ENCODE measurements around the gene VPS29. TPM values are rescaled to one million over a fixed set of nuclear protein-coding genes. Genes with fewer than 3 reads are reported as not detected.
"Not testable (repeated sequence)": the region's sequence is repeated elsewhere in the genome, so short reads cannot be mapped to it uniquely, and the experiment has no call there.

VPS29 gene
- total RNA-seq, 1 donor from 2014 or later = 107 TPM

DNA sequence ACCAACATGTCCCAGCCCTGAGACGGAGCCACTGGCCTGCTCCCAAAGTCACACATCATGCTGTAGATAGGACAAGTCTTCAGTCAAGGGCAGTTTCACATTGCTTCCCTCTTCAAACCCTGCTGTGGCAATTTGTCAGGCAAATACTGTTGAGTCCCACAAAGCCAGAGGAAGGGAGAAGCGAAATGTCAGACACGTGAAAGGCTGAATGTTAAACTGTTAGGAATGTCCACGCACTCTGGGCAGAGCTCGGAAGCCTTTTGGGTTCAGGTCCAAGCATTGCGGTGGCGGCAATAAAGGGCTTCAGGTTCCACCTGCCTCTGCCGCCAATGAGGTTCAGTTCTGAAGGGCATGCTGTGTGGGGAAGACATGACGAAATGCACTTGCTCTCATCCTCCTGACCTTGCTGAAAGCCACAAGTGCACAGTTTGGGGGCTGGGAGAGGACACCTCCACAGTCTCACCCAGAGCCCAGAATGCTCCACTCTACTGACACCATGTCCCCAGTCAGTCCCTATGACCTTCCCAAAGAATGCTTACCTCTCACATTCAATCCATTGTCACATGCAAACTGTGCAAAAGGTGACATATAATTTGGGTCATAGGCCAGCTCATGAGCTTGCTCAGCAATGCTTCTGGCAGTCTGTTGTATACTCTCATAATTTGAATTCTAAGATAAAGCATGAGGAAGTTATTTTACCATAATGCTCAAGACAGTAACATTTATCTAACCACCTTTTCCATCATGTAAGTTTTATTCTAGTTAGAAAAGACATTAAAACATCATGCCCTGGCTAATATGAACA, 35.9 kb upstream of the VPS29 start:
- Mint-ChIP-seq H3K36me3 (ENCODE audit: low read depth) (peaks cover 70% of the 10 kb centered on the region), H3K9me3 (no peaks in the 10 kb centered on the region), H3K4me1 (ENCODE audit: low read depth) (peaks cover 21% of the 10 kb centered on the region), H3K4me3 (ENCODE audit: low read depth) (no peak overlapping the region), H3K27me3 (ENCODE audit: low read depth) (no peaks in the 10 kb centered on the region), H3K27ac (no peak overlapping the region)
- DNase-seq (ENCODE audit: low spot score) = no peak
- intact Hi-C loops (cut with micrococcal nuclease) = no loop called here

DNA sequence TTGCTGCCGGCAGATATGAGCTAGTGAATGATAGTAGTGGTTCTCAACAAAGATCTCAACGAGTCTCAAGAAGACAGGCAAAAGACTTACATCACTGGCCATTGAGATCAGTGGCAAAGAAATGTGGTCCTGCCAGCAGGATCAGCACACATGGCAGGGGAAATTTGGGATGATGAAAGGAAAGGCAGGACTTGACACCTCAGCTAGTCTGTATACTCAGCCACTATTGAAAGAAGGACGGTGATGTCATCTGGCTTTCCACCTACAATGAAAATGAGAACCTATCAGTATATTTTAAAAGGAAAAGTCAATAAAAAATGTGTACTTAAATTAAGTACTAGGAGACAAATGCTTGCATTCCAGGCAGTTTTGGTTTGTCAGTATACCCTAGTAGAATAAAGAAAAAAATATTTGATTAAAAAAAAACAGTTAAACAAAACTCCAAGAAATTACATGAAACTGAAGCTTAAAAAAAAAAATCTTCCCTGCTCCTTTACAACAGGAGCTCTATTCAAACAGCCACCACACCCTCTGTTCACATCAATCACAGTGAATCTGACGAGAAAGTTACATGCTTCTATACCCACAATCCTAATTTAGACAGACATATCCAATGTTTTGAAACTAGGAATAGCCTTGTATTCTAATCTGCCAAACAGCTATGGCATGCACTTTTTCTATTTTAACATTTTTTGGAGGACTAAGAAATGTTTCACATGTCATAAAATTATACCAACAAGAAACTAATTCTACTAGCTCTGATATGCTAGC, 35.1 kb upstream of the VPS29 start:
- Mint-ChIP-seq H3K27ac (no peak overlapping the region), H3K36me3 (ENCODE audit: low read depth) (peaks cover 64% of the 10 kb centered on the region), H3K4me1 (ENCODE audit: low read depth) (peaks cover 24% of the 10 kb centered on the region), H3K9me3 (no peaks in the 10 kb centered on the region), H3K4me3 (ENCODE audit: low read depth) (no peak overlapping the region), H3K27me3 (ENCODE audit: low read depth) (no peaks in the 10 kb centered on the region)
- DNase-seq (ENCODE audit: low spot score) = no peak
- intact Hi-C loops (cut with micrococcal nuclease) = no loop called here

DNA sequence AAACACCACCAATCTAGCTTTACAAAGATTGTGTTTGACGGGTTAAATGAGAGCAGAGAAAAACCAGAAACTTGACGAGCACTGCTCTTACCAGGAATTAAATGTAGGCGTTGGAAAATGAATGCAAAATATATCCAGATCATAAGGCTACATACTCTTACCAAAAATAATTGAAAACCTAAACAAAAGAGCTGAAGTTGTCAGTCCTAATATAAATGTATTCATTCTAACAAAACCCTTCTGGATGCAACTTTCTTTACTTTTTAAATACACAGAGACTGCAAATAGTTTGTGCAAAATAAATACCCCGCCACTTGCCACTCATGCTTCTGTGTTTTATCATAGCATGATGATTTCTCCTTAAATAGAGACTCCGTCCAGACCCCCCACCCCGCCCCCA, 32.9 kb upstream of the VPS29 start:
- Mint-ChIP-seq H3K9me3 (no peaks in the 10 kb centered on the region), H3K4me1 (ENCODE audit: low read depth) (peaks cover 30% of the 10 kb centered on the region), H3K27me3 (ENCODE audit: low read depth) (no peaks in the 10 kb centered on the region), H3K36me3 (ENCODE audit: low read depth) (peaks cover 70% of the 10 kb centered on the region), H3K4me3 (ENCODE audit: low read depth) (no peak overlapping the region), H3K27ac (no peak overlapping the region)
- no peak for DNase-seq (ENCODE audit: low spot score)
- intact Hi-C loops (cut with micrococcal nuclease) = no loop called here

DNA sequence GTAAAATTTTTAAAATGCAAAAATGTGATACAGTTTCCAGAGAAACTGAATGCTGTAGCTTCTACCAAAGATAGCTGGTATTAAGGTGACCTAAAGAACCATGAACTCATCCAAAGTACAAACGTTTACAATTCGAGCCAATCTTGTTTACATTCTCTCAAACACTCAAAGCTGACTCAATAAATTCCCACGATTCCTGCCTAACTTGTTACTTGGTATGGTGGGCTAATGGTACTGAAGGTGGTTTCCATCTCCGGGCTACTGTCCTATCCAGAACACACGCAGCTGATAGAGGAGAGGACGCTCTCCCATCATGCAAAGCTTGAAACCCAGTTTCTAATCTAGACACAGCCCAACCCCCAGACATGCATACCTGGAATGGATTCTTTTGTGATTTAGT, 31.7 kb upstream of the VPS29 start:
- no peak overlapping the region for H3K27ac Mint-ChIP-seq
- DNase-seq (ENCODE audit: low spot score) = no peak
- no peaks in the 10 kb centered on the region for H3K27me3 Mint-ChIP-seq (ENCODE audit: low read depth)
- H3K36me3 Mint-ChIP-seq (ENCODE audit: low read depth) = peaks cover 67% of the 10 kb centered on the region
- no peaks in the 10 kb centered on the region for H3K9me3 Mint-ChIP-seq
- H3K4me3 Mint-ChIP-seq (ENCODE audit: low read depth) = no peak overlapping the region
- intact Hi-C loops (cut with micrococcal nuclease) = no loop called here
- peaks cover 30% of the 10 kb centered on the region for H3K4me1 Mint-ChIP-seq (ENCODE audit: low read depth)

DNA sequence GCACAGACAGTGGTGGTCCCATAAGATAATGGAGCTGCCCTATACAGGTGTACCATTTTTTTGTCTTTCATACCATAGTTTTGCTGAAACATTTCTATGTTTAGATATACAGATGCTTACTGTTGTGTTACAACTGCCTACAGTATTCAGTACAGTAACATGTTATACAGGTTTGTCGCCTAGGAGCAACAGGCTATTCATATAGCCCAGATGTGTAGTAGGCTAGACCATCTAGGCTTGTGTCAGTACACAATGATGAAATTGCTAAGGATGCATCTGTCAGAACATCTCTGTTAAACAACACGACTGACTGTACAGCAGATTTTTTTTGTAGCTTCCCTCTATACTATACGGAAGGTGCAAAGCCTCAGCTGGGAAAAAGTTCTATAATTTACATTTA, 30.7 kb upstream of the VPS29 start:
- Mint-ChIP-seq H3K4me1 (ENCODE audit: low read depth) (peaks cover 27% of the 10 kb centered on the region), H3K27me3 (ENCODE audit: low read depth) (no peaks in the 10 kb centered on the region), H3K27ac (no peak overlapping the region), H3K4me3 (ENCODE audit: low read depth) (no peak overlapping the region), H3K9me3 (no peaks in the 10 kb centered on the region), H3K36me3 (ENCODE audit: low read depth) (peaks cover 63% of the 10 kb centered on the region)
- intact Hi-C loops (cut with micrococcal nuclease) = loop anchor here (1.0 kb wide), 1 partner anchor 11 kb away; no protein-coding TSS in a partner anchor
- DNase-seq (ENCODE audit: low spot score) = no peak

DNA sequence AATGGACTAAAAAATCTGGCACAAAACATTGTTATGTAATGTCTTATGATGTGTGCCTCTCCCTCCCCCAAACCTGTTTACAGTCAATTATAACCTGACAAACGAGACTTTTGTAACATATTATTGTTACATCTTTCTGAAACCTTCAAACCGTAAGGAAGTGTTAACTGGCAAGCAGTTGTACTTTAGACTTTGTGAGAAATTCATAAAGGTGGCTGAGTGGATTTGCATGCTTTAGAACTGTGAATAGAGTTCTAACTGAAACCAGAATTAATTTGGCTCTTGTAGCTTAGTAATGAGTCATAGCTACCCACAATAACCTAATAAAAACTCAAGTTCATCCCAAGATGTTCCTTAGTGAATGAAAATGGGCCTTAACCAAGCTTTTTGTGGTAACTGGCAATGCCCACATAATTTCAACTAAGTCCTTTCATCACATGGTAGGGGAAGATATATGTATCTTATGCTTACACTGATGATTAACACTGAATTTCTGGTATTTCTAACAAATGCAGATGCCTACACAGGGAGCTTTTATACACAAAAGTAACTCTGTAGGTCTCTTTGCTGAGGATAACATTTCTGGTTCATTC, 29.9 kb upstream of the VPS29 start:
- Mint-ChIP-seq H3K9me3 (no peaks in the 10 kb centered on the region), H3K27me3 (ENCODE audit: low read depth) (no peaks in the 10 kb centered on the region), H3K4me3 (ENCODE audit: low read depth) (no peak overlapping the region), H3K4me1 (ENCODE audit: low read depth) (peaks cover 27% of the 10 kb centered on the region), H3K27ac (peak overlapping the region; percentile 57), H3K36me3 (ENCODE audit: low read depth) (peaks cover 57% of the 10 kb centered on the region)
- DNase-seq (ENCODE audit: low spot score) = no peak
- intact Hi-C loops (cut with micrococcal nuclease) = loop anchor here (1.0 kb wide), 1 partner anchor 11 kb away; no protein-coding TSS in a partner anchor

DNA sequence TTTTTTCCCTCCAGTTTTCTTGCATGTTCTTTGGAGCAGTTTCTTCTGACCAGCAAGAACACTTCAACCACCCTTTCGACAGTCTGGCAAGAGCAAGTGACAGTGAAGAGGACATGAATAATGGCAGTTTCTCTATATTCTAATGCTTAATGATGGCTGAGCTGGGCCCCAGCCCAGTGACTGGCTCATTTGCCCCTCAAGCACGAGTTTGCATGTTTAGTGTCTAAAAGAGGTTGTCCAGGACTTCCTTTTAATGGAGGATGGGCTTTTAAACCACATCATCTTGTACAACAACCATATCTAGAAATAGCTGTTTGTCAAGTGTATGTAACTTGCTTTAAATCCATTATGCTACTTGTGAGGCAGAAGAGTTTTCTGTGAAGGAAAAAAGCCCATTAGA, 28.6 kb upstream of the VPS29 start:
- Mint-ChIP-seq H3K9me3 (no peaks in the 10 kb centered on the region), H3K27ac (no peak overlapping the region), H3K36me3 (ENCODE audit: low read depth) (peaks cover 50% of the 10 kb centered on the region), H3K27me3 (ENCODE audit: low read depth) (no peaks in the 10 kb centered on the region), H3K4me3 (ENCODE audit: low read depth) (no peak overlapping the region), H3K4me1 (ENCODE audit: low read depth) (peaks cover 27% of the 10 kb centered on the region)
- intact Hi-C loops (cut with micrococcal nuclease) = no loop called here
- DNase-seq (ENCODE audit: low spot score) = no peak

DNA sequence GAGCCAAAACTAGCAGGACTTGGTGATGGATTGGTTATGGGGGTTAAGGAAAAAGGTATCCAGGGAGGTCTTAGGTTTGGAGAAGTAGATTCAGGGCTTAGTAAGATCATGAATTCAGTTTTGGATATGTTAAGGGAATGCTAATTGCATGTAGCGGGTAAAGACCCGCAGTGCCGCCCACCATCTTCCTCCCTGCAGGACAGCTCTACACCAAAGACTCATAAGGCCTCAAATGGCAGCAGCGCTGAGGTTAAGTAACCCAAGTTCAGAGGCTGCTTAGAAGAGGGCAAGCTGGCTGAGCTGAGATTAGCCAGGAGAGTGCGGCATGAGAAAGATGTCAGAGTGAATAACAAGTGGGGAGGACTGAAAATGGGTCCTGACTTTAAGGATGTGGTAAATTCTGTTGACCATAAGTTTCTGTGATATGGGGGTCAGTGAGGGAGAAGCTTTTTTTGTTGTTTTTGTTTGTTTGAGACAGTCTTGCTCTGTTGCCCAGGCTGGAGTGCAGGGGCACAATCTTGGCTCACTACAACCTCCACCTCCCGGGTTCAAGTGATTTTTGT, 26.4 kb upstream of the VPS29 start:
- peaks cover 17% of the 10 kb centered on the region for H3K4me1 Mint-ChIP-seq (ENCODE audit: low read depth)
- H3K27ac Mint-ChIP-seq = no peak overlapping the region

DNA sequence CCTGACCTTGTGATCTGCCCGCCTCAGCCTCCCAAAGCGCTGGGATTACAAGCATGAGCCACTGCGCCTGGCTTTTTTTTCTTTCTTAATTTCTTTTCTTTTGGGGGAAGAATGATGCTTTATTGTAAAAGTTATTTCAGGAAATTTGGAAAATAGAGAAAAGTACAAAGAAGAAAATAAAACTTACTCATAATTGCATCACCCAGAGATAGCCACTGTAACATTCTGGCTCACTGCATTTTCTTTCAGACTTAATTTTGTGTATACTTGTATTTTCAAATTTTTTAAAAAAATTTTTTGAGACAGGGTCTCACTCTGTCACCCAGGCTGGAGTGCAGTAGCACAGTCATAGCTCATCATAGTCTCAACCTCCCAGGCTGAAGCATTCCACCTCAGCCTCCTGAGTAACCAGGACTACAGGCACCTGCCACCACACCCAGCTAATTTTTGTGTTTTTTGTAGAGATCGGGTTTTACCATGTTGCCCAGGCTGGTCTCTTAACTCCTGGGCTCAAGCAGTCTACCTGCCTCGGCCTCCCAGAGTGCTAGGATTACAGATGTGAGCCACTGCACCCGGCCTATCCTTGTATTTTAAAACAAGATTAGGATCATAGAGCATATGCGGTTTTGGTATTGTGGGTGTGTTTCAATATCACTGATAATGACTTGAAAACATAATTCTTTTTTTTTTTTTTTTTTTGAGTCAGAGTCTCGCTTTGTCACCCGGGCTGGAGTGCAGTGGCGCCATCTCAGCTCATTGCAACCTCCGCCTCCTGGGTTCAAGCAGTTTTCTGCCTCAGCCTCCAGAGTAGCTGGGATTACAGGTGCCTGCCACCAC, 19.2 kb upstream of the VPS29 start:
- peak overlapping the region; percentile 33 for H3K27ac Mint-ChIP-seq
- not testable (repeated sequence) for H3K9me3 Mint-ChIP-seq; H3K4me3 Mint-ChIP-seq (ENCODE audit: low read depth); H3K36me3 Mint-ChIP-seq (ENCODE audit: low read depth); H3K27me3 Mint-ChIP-seq (ENCODE audit: low read depth); DNase-seq (ENCODE audit: low spot score)
- intact Hi-C loops (cut with micrococcal nuclease) = loop anchor here (1.0 to 2.0 kb wide), 2 partner anchors 11 to 62 kb away; partner anchors contain the start of gene PPTC7
- H3K4me1 Mint-ChIP-seq (ENCODE audit: low read depth) = peaks cover 19% of the 10 kb centered on the region

More for the DNA sequence above, 26.4 kb upstream of the VPS29 start:
- no peak overlapping the region for H3K4me3 Mint-ChIP-seq (ENCODE audit: low read depth)
- intact Hi-C loops (cut with micrococcal nuclease) = no loop called here
- no peaks in the 10 kb centered on the region for H3K27me3 Mint-ChIP-seq (ENCODE audit: low read depth)
- DNase-seq (ENCODE audit: low spot score) = no peak
- no peaks in the 10 kb centered on the region for H3K9me3 Mint-ChIP-seq
- H3K36me3 Mint-ChIP-seq (ENCODE audit: low read depth) = peaks cover 36% of the 10 kb centered on the region

DNA sequence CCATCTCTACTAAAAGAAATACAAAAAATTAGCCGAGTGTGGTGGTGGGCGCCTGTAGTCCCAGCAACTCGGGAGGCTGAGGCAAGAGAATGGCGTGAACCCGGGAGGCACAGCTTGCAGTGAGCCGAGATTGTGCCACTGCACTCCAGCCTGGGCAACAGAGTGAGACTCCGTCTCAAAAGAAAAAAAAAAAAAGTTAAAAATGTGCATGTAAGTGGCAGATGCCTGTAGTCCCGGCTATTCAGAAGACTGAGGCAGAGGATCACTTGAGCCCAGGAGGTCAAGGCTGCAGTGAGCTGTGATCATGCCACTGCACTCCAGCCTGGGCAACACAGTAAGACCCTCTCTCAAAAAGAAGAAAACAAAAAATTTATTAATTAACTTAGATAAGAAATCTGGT, 16.1 kb upstream of the VPS29 start:
- not testable (repeated sequence) for H3K9me3 Mint-ChIP-seq

DNA sequence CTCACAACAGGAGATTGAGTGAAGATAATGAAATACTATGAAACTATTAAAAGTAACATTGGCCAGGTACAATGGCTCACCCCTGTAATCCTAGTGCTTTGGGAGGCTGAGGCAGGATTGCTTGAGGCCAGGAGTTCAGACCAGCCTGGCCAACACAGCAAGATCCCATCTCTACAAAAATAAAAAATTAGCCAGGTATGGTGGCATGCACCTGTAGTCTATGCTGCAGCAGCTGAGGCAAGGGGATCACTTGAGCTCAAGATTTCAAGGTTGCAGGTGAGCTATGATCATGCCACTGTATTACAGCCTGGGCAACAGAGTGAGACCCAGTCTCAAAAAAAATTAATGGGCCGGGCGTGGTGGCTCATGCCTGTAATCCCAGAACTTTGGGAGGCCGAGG, 15.1 kb upstream of the VPS29 start:
- peaks cover 2% of the 10 kb centered on the region for H3K27me3 Mint-ChIP-seq (ENCODE audit: low read depth)
- no peak overlapping the region for H3K27ac Mint-ChIP-seq
- no peaks in the 10 kb centered on the region for H3K36me3 Mint-ChIP-seq (ENCODE audit: low read depth)
- DNase-seq (ENCODE audit: low spot score) = no peak
- no peak overlapping the region for H3K4me3 Mint-ChIP-seq (ENCODE audit: low read depth)
- no peaks in the 10 kb centered on the region for H3K9me3 Mint-ChIP-seq
- peaks cover 13% of the 10 kb centered on the region for H3K4me1 Mint-ChIP-seq (ENCODE audit: low read depth)
- intact Hi-C loops (cut with micrococcal nuclease) = no loop called here

More for the DNA sequence above, 16.1 kb upstream of the VPS29 start:
- H3K36me3 Mint-ChIP-seq (ENCODE audit: low read depth); H3K27ac Mint-ChIP-seq; DNase-seq (ENCODE audit: low spot score); H3K27me3 Mint-ChIP-seq (ENCODE audit: low read depth); H3K4me3 Mint-ChIP-seq (ENCODE audit: low read depth); intact Hi-C loops (cut with micrococcal nuclease): not testable (repeated sequence)
- H3K4me1 Mint-ChIP-seq (ENCODE audit: low read depth) = peaks cover 20% of the 10 kb centered on the region

DNA sequence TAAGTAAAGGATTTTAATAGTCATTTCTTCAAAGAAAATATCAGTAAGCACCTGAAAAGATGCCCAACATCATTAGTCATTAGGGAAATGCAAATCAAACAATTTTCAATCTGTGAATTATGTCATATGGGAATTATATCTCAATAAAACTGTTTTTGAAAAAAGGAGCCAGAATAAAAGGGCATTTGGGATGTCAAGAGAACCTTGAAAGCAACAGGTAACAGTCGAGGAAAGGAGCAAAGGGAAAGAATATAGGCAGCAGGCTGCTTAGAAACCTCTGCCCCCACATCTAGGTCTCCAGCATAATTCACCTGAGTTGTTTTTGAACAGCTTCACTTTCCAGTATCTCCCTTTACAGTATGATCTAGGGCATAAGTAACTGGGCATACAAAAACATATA, 12.5 kb upstream of the VPS29 start:
- Mint-ChIP-seq H3K27me3 (ENCODE audit: low read depth) (peaks cover 4% of the 10 kb centered on the region), H3K27ac (no peak overlapping the region)
- no peak for DNase-seq (ENCODE audit: low spot score)

More for the DNA sequence above, 12.5 kb upstream of the VPS29 start:
- Mint-ChIP-seq H3K4me1 (ENCODE audit: low read depth) (peaks cover 5% of the 10 kb centered on the region), H3K4me3 (ENCODE audit: low read depth) (no peak overlapping the region), H3K9me3 (no peaks in the 10 kb centered on the region), H3K36me3 (ENCODE audit: low read depth) (no peaks in the 10 kb centered on the region)
- intact Hi-C loops (cut with micrococcal nuclease) = no loop called here

Measured in activated T-helper 2 cell treated with anti-CD3 and anti-CD28 coated beads, Interferon-gamma antibody, Interleukin-2, Interleukin-4, amounts not matched to agents 10 μg/mL and 5 μg/mL and 100 μg/mL, durations not matched to agents 14 hours and 24 hours and 36 hours (primary cell).